ENCODE measurements around the gene GAPVD1.

DNA sequence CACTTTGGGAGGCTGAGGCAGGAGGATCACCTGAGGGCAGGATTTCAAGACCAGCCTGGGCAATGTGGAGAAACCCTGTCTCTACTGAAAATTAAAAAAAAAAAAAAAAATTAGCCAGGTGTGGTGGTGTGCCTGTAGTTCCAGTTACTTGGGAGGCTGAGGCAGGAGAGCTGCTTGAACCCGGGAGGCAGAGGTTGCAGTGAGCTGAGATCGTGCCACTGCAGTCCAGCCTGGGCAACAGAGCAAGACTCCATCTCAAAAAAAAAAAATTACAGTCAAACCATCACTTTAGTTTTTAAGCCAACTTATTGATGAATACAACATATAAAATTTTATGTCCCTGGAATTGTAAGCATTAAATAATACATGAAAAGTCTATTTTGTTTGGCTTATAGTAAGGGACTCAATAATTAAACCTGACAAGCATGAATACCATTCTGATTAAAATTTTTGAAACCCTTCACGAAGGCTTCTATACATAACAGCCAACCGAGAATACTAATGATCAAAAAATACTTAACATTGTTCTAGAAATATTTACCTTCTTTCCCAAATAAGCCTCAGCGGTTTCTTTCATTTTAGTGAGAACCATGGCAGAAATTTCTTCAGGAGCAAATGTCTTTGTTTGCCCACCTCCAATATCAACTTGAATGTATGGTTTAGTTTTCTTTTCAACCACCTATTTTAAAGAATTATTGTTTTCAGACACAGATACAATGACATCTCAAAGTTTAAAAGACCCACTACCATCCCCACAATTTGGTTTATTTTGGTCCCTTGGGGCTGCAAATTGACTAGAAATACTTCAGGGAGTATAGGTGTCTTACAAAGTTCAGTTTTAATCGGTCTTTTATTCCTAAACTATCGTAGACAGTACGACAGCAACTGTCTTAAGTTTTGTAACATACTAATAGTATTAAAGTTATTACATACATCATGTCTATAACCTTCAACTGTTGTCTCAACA is 21.7 kb upstream of the GAPVD1 start:
- TF ChIP-seq CTCF (IDR thresholded peaks at IDR 0.05; ENCODE audit: insufficient read depth, low read length) (no peak), REST (IDR thresholded peaks at IDR 0.05; ENCODE audit: insufficient replicate concordance, low read depth) (no peak), GABPA (IDR thresholded peaks at IDR 0.05; ENCODE audit: low read depth) (no peak), POLR2AphosphoS5 (IDR thresholded peaks at IDR 0.05; ENCODE audit: low read depth) (no peak), SPI1 (IDR thresholded peaks at IDR 0.05; ENCODE audit: borderline replicate concordance, low read depth) (no peak)
